SK-N-SH (cell line): ENCODE results near the gene CHEK1. TPM values are rescaled to one million over a fixed set of nuclear protein-coding genes. Genes with fewer than 3 reads are reported as not detected.

ENCODE experiments used
- CTCF ChIA-PET: fragments of 300-600, 350-600 bp; formaldehyde crosslinking; extraction: SDS; loops from one replicate; lab custom pipeline; 2021; lab: Yijun Ruan, JAX
- POLR2A ChIA-PET: fragments of 350-600 bp; sonication (Branson Sonifier 250); formaldehyde crosslinking; extraction: SDS; loops from one replicate; lab custom pipeline; 2020; ENCODE audit warnings: antibody characterized with exemption, inconsistent platforms; lab: Yijun Ruan, JAX
- DNase-seq: peaks from one replicate; pipeline ENCODE4 v3.0.0; 2012
- H2AFZ ChIP-seq: fragments of 200-600 bp; sonication (generic); 2 replicates; pipeline ENCODE4 v1.8.1; 2016; ENCODE audit warnings: antibody characterized with exemption, mild to moderate bottlenecking, low read depth
- H3F3A ChIP-seq: fragments of 200-600 bp; sonication (generic); replicated peaks from 2 replicates; pipeline ENCODE3; 2016; ENCODE audit warnings: antibody characterized with exemption, mild to moderate bottlenecking; ENCODE audit not compliant: insufficient read depth
- H3K27ac ChIP-seq, 2 experiments: fragments of 200-500 bp in 1 of 2; fragments of 200-600 bp in 1 of 2; sonication (Bioruptor generic) in 1 of 2; sonication (generic), shearing (Covaris generic) in 1 of 2; 2 replicates each; pipeline versions ENCODE4 v1.5.1 to v1.6.1; 2014 to 2016; ENCODE audit warnings: low read depth in 2 of 2, inconsistent platforms in 1 of 2, low read length in 1 of 2, mild to moderate bottlenecking in 1 of 2, mixed read lengths in 1 of 2
- H3K27me3 ChIP-seq: fragments of 200-600 bp; sonication (generic), shearing (Covaris generic); 2 replicates; pipeline ENCODE4 v1.6.1; 2016; ENCODE audit warnings: mixed run types; ENCODE audit not compliant: insufficient read depth
- H3K36me3 ChIP-seq, 2 experiments: fragments of 200-500 bp in 1 of 2; fragments of 200-600 bp in 1 of 2; sonication (Bioruptor generic) in 1 of 2; sonication (generic) in 1 of 2; replicated peaks in 1 of 2; 2 replicates each; pipeline versions ENCODE3 to v1.5.1; 2014 to 2016; ENCODE audit warnings: low read length in 1 of 2, mild to moderate bottlenecking in 1 of 2; ENCODE audit not compliant: insufficient read depth in 2 of 2, control insufficient read depth in 1 of 2
- H3K4me1 ChIP-seq, 2 experiments: fragments of 200-500 bp in 1 of 2; fragments of 200-600 bp in 1 of 2; sonication (Bioruptor generic) in 1 of 2; sonication (generic), shearing (Covaris generic) in 1 of 2; 2 replicates each; pipeline versions ENCODE4 v1.5.1 to v1.6.1; 2014 to 2016; ENCODE audit warnings: low read depth in 1 of 2, low read length in 1 of 2, mixed run types in 1 of 2; ENCODE audit not compliant: insufficient read depth in 2 of 2, control insufficient read depth in 1 of 2
- H3K4me2 ChIP-seq: fragments of 200-600 bp; sonication (generic), shearing (Covaris generic); 2 replicates; pipeline ENCODE4 v1.6.1; 2017; ENCODE audit warnings: mixed run types
- H3K4me3 ChIP-seq, 2 experiments: fragments of 200-500 bp in 1 of 2; fragments of 200-600 bp in 1 of 2; sonication (Bioruptor generic) in 1 of 2; sonication (generic), shearing (Covaris generic) in 1 of 2; 2 replicates each; pipeline versions ENCODE4 v1.5.1 to v1.8.1; 2014 to 2016; ENCODE audit warnings: low read depth in 2 of 2, inconsistent platforms in 1 of 2, low read length in 1 of 2, mild to moderate bottlenecking in 1 of 2, mixed read lengths in 1 of 2, moderate library complexity in 1 of 2
- H3K79me2 ChIP-seq: fragments of 200-600 bp; sonication (generic); 2 replicates; pipeline ENCODE4 v1.8.1; 2017; ENCODE audit warnings: mild to moderate bottlenecking; ENCODE audit not compliant: insufficient read depth
- H3K9ac ChIP-seq: fragments of 200-600 bp; sonication (generic); 2 replicates; pipeline ENCODE4 v1.6.1; 2017; ENCODE audit warnings: mixed run types
- H3K9me2 ChIP-seq: fragments of 200-600 bp; sonication (generic); 2 replicates; pipeline ENCODE4 v1.6.1; 2017; ENCODE audit warnings: mixed run types
- H3K9me3 ChIP-seq: fragments of 200-600 bp; sonication (generic); 2 replicates; pipeline ENCODE4 v1.6.1; 2017; ENCODE audit warnings: mixed run types, mild to moderate bottlenecking, moderate library complexity
- H4K20me1 ChIP-seq: fragments of 200-600 bp; sonication (generic); 2 replicates; pipeline ENCODE4 v1.6.1; 2017; ENCODE audit warnings: mild to moderate bottlenecking, mixed run types; ENCODE audit not compliant: insufficient read depth
- EP300 ChIP-seq, 2 experiments: IDR thresholded peaks; 2 replicates each; pipeline versions ENCODE4 v1.4.0 to v1.6.1; 2012; ENCODE audit warnings: borderline replicate concordance in 1 of 2, low read depth in 1 of 2, low read length in 1 of 2
- EZH2phosphoT487 ChIP-seq: fragments of 200-600 bp; sonication (generic); IDR thresholded peaks from 2 replicates; pipeline ENCODE4 v1.6.1; 2017; ENCODE audit warnings: low read depth, mixed run types, mild to moderate bottlenecking, antibody characterized with exemption, moderate library complexity, borderline replicate concordance
- FOSL2 ChIP-seq: IDR thresholded peaks from 2 replicates; pipeline ENCODE4 v1.4.0; 2012; ENCODE audit warnings: low read depth, mild to moderate bottlenecking, moderate library complexity, borderline replicate concordance
- FOXJ3 ChIP-seq: sonication (generic); formaldehyde crosslinking; IDR thresholded peaks from 2 replicates; pipeline ENCODE4 v1.5.1; 2020; ENCODE audit warnings: mild to moderate bottlenecking, missing genetic modification reagents
- GABPA ChIP-seq: IDR thresholded peaks from 2 replicates; pipeline ENCODE4 v1.4.0; 2012; ENCODE audit warnings: low read depth, mild to moderate bottlenecking
- JUND ChIP-seq: IDR thresholded peaks from 2 replicates; pipeline ENCODE4 v1.4.0; 2012
- MEF2A ChIP-seq: IDR thresholded peaks from 2 replicates; pipeline ENCODE4 v1.4.0; 2012; ENCODE audit warnings: low read depth, borderline replicate concordance
- NRF1 ChIP-seq: IDR thresholded peaks from 2 replicates; pipeline ENCODE4 v1.6.1; 2012; ENCODE audit warnings: low read depth, mild to moderate bottlenecking, low read length
- REST ChIP-seq: IDR thresholded peaks from 2 replicates; pipeline ENCODE4 v1.6.1; 2012; ENCODE audit warnings: mild to moderate bottlenecking, low read depth, low read length, moderate library complexity
- SMC3 ChIP-seq: IDR thresholded peaks from 2 replicates; pipeline ENCODE4 v1.6.1; 2012; ENCODE audit warnings: low read depth, low read length, improper control_type of control experiment
- TAF1 ChIP-seq: IDR thresholded peaks from 2 replicates; pipeline ENCODE4 v1.6.1; 2012; ENCODE audit warnings: low read depth, mild to moderate bottlenecking, low read length, moderate library complexity, borderline replicate concordance
- TCF12 ChIP-seq: IDR thresholded peaks from 2 replicates; pipeline ENCODE4 v1.4.0; 2012
- TEAD4 ChIP-seq: IDR thresholded peaks from 2 replicates; pipeline ENCODE4 v1.4.0; 2012; ENCODE audit warnings: mild to moderate bottlenecking, borderline replicate concordance; ENCODE audit not compliant: insufficient read depth
- WGBS: methylation state at CpG from one replicate; pipeline ENCODE4 v1.1.6; 2017; ENCODE audit warnings: low lambda C conversion rate; 5-methylcytosine and 5-hydroxymethylcytosine counted together
- polyA plus RNA-seq, 3 experiments: library from polyadenylated mRNA; depleted of rRNA; stranded (reverse); fragments of >200 nt; gene quantifications; 2 replicates each; pipeline ENCODE4 v1.2.3, GENCODE V29; 2012
- TF ChIP-seq, protein P1 (sequence below): fragments of 150-350 bp; IDR thresholded peaks from 2 replicates; pipeline ENCODE4 v1.6.1; 2016; ENCODE audit warnings: mild to moderate bottlenecking, low read depth, low read length

CHEK1 gene
- polyA plus RNA-seq, 1 of the 3 experiments (the other 2 are of a cell fraction): 12.1 TPM

DNA sequence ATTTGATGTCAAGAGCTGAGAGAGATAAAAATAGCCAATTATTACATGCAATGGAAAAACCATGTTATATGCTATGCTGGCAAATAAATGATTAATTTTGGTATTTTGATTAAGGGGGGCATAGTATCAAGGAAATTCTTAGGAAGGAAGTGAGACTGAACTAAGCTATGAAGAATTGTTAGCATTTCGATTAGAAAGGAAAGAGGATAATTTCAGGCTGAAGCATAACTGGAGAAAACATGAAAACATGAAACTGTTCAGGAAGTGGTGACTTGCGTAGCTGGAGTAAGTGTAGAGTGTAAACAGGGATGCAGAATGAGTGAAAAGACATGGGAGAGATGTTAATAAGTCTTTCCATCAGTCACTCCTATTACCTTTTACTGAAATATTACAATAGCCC, 49.2 kb downstream of the CHEK1 start (continued):
- TF ChIP-seq REST (no peak), MEF2A (no peak), EP300 (IDR thresholded peaks at IDR 0.05; ENCODE audit: borderline replicate concordance in 1 of 2, low read depth in 1 of 2, low read length in 1 of 2) (no peak), GABPA (no peak), TEAD4 (no peak), FOSL2 (no peak)
- TF ChIP-seq, protein P1, sequence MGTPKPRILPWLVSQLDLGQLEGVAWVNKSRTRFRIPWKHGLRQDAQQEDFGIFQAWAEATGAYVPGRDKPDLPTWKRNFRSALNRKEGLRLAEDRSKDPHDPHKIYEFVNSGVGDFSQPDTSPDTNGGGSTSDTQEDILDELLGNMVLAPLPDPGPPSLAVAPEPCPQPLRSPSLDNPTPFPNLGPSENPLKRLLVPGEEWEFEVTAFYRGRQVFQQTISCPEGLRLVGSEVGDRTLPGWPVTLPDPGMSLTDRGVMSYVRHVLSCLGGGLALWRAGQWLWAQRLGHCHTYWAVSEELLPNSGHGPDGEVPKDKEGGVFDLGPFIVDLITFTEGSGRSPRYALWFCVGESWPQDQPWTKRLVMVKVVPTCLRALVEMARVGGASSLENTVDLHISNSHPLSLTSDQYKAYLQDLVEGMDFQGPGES: no peak

DNA sequence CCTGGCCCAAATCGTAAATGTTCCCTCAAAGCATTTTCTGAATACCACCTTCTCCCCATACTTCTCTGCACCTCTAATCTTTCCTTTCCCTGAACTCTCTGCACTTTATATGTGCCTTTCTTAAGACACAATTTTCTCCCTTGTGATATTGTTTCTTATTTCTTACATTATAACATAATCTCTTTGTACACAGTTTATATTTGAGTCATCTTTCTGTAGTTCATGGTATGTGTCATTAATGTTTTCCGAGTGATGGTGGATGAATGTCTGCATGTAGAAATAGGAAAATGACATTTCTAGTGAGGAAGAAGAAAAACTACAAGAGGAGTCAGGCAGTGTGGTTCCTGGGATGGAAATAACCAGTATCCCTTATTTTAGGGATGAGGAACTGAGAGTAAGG, 50.2 kb downstream of the CHEK1 start:
- no peaks in the 10 kb centered on the region for H3K27me3 ChIP-seq
- ChIA-PET POLR2A (no interaction called here), CTCF (no interaction called here)
- H3K27ac ChIP-seq: no peak overlapping the region
- H3K4me2 ChIP-seq: no peak overlapping the region
- no peak overlapping the region for H3K9ac ChIP-seq
- H3K4me3 ChIP-seq: no peak overlapping the region
- no peaks in the 10 kb centered on the region for H3K4me1 ChIP-seq
- TF ChIP-seq TAF1: no peak
- TF ChIP-seq EZH2phosphoT487: no peak
- TF ChIP-seq SMC3: no peak
- no peak for TF ChIP-seq NRF1
- TF ChIP-seq JUND: no peak
- TF ChIP-seq FOXJ3 (CRISPR knock-in tag): no peak
- TF ChIP-seq TCF12: no peak
- H4K20me1 ChIP-seq: no peaks in the 10 kb centered on the region
- H3F3A ChIP-seq: no peaks in the 10 kb centered on the region
- DNase-seq: no peak
- peaks cover 12 to 20% of the 10 kb centered on the region in 2 experiments for H3K36me3 ChIP-seq
- 88% methylated on average over 2 of the region's 2 CpGs for WGBS
- no peaks in the 10 kb centered on the region for H3K9me2 ChIP-seq
- H3K9me3 ChIP-seq: no peaks in the 10 kb centered on the region
- H3K79me2 ChIP-seq: no peaks in the 10 kb centered on the region
- no peak overlapping the region for H2AFZ ChIP-seq
